SW480 (cell line): Measurements from ENCODE around the gene DEDD.

Source experiments
- DNase-seq: peaks from one replicate; pipeline ENCODE4 v3.0.0-alpha.2; 2016; ENCODE audit warnings: low spot score

The DEDD gene, protein sequence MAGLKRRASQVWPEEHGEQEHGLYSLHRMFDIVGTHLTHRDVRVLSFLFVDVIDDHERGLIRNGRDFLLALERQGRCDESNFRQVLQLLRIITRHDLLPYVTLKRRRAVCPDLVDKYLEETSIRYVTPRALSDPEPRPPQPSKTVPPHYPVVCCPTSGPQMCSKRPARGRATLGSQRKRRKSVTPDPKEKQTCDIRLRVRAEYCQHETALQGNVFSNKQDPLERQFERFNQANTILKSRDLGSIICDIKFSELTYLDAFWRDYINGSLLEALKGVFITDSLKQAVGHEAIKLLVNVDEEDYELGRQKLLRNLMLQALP

DNA sequence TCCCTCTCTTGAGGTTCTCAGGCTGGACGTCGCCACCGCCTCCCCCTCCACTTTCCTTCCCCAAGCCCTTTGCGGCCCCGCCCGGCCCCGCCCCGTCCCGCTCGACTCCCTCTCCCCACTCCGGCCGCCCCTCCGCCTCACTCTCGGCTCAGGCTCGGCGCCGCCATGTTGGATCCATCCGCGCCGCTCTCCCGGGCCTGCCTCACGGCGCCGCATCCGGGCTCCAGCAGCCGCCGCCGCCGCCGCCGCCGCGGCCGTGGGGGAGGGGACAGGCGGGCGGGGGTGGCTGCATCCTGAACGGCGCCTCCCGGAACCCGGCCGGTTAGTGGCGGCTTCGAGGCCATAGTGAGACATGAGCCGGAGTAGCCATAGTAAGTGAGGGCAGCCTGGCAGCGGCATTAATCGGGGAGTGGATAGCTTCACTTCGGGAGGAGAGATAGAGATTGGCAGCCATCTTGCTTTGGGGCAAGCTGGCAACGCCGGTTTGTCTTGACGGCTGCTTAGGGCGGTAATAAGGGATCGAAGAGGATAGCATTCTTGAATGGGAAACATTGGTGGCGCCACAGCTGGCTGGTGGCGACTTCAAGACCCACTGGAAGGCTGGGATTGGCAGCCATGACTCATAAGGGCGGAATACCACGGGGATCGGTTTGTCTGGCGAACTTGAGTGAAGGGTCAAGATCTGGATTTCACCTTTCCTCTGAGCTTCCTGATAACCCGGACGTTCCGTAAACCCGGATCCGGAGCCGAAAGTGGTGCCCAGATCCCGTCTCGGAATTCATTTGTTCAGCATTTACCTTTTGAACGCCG, at the start of gene DEDD:
Gene DEDD, minus strand, starts transcription at position 258 of the 810 bp plus-strand sequence. CDS start 8,205 bp downstream, outside the sequence.
- DNase-seq, result peak; percentile 98

DNA sequence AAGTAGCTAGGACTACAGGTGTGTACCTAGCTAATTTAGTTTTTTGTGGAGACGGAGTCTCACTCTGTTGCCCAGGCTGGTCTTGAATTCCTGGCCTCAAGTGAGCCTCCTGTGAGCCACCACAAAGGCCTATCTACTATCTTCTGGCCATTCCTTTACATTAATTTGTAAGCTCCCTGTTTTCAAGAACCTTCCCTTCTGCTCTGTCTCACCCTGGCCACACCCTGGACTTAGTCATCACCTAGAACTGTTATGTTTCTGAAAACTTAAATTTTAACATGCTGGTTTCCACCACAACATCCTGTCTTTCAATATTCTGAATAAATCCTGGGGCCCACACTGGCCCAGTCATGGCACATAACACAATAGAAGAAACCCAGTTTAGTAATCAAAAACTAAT, 49.7 kb upstream of the DEDD start:
- peak; percentile 40 for DNase-seq

DNA sequence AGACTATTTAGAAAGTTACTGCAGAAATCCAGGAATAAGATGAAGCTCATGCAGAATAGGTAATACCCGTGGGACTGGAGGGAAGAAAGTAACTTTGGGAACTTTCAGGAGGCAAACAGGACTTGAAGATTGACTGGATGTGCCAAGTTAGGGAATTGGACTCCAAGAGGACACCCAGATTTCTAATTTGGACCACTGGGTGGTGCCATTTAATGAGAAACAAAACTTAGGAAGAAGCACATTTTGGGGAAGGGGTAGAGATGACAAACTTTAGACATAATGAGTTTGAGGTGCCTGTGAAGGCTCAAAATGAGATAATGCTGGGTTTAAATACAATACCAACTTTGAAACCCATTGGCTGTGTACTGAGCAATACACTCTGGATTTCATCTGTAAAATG, 48.2 kb upstream of the DEDD start:
- no peak for DNase-seq

DNA sequence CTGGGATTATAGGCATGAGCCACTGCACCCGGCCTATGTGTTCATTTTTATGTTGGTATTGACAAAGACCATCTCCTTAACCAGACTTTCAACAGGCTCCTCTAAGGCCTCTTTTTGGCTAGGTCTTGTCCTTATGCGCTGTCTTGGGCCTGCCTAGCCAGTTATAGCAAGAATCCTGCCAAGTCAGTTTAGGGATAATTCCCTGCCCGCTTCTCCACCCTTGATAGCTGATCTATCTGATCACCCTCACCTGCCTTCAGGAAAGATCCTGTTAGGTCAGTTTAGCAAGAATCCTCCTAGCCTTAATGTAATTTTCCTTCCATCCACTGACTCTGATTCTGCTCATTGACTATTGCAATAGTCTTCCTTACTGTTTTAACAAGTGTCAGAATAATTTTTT, 47.2 kb upstream of the DEDD start:
- no peak for DNase-seq

DNA sequence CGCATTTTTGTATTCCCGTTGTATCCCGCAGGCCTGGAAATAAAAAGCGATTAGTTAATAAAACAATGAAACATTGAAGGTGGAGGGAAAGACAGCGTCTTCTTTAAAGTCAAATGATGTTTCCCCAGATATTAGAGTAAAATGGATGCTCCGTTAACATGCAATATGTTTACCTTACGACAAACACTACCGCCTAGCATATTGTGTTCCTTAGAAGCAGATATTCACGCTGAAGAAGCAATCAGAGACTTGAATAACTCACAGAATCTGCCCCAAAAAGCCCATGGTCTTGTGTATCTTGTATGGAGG, 45.4 kb upstream of the DEDD start:
- no peak for DNase-seq

DNA sequence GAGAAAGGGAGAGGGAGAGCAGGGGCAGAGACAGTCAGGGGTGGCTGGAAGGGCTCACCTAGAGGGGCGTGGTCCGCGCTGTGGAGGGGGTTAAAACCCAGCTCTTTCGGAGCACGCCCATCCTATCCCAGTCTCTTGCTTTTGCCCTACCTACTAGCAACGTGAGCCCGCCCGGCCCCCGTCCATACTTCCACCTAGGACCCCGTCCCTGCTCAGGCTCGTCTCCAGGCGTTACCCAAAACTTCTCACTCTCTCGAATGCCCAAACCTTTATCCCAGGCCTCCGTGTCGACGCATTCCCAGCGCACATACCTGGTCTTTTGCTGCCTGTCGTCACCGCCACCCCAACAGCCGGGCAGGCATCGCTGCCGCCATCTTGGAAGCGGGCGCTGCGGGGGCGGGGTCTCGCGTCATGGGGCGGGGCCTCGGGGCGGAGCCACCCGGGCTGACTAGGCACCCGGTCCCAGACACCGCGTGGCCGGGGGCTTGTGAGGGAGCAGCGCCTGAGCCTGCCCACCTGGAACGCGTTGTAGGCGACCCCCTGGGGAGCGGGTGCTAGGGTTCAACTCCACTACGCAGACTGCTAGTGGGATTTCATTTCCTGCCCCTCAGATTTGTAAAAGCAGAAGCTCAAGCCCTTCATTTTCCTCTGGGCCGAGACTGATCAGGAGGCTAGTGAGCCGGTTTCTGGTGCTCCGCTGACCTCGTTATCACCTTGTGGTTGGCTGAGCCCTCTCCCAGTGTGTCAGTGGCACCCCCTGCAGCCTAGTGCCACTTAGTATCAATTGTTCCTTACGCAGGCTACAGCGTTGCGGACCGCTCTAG, 44.9 kb upstream of the DEDD start, which contains the start of gene B4GALT3:
Gene B4GALT3, minus strand, starts transcription at position 396 of the 824 bp plus-strand sequence. CDS start 1,447 bp downstream, outside the sequence.
- peak; percentile 92 for DNase-seq

DNA sequence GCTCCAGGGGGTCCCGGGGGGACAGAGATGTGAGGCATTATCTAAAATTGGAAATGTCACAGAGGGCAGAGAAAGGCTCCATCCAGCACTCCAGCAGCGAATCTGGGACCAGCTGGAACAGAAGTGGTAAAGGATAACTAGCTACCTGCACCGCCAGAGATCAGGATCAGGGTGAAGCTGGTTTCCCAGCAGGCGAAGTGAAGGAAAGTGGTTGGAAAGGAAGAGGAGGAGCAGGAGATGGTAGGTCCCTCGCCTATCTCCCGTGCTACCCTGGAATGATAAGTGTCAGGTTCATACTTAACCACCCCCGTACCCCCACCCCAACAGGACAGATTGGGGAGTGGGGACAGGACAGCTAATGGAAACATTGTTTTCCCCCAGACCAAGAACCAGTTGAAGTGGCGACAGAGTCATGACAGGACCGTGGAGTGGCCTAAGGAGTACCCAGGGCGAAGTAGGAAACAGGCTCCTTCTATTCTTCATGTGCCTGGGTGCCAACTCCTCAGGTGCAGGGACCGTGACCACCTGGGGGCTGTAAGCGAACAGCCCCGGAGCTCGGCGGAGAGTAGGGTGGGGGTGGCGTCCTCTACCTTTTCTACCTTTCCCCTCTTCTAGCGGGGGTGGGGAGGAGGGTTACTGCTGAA, 44.1 kb upstream of the DEDD start:
- no peak for DNase-seq

DNA sequence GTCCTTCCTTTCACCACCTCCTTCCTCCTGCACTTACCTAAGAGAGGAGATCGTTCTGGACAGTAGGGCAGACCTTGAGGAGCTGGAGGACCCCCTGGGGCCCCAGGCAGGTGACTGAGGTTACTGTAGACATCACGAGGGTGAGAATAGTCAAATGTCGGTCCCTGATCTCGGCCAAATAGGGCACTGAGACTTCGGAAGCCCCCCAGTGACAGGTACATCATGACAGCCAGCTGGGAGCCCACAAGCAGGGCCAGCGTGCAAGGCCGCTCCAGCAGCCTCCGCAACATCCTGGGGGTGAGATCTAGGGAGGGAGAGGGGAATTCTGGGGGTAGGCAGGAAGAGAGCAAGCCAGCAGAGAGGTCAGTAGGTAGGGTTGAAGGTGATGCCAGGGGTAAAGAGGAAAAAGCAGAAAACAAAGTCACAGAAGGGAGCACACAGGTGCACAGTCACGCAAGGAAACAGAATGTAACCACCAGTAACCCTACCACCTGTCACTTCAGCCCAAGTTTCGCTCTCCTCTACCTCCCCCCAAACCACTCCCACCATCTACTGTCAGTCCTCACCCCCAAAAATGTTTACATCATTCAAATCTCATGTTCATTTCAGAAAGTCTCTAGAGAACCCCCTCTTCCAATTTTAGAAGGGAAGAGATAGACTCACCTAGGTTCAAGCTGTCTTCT, 43.4 kb upstream of the DEDD start:
- no peak for DNase-seq

DNA sequence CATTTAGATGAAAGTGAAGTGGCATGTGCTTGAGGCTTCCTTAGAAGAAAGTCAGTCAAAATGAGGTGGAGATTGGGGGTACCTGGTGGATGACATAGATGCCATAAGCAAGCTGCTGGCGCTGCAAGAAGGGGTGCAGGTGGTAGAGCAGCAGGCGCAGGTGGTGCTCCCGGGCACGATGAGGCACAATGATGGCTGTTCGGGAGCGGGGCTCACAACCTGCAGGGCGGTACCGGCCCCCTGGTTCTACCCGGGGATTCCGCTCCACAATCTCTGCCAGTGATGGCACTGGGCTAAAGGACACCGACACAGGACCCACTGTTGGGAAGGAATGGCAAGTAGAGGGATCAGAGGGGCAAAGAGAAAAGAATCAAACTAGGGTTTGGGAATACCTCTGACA, 42.4 kb upstream of the DEDD start:
- DNase-seq, result no peak

DNA sequence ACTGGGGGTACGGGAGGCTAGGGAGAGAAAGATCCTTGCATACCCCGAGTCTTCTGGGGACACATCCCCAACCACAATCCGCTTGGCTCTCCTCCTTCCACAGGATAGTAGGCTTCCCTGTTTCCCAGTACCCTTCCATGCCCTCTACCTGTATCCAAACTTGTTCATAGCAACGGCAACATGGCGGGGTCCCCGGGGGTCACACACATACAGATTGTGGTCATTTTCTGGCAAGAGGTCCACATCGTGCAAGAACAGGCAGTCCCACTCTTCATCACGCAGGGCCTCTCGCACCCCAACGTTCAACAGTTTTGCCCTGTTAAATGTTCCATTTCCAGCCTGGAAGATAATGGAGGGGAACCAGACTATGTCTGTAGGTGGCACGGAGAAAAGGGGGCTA, 41.2 kb upstream of the DEDD start:
- no peak for DNase-seq

DNA sequence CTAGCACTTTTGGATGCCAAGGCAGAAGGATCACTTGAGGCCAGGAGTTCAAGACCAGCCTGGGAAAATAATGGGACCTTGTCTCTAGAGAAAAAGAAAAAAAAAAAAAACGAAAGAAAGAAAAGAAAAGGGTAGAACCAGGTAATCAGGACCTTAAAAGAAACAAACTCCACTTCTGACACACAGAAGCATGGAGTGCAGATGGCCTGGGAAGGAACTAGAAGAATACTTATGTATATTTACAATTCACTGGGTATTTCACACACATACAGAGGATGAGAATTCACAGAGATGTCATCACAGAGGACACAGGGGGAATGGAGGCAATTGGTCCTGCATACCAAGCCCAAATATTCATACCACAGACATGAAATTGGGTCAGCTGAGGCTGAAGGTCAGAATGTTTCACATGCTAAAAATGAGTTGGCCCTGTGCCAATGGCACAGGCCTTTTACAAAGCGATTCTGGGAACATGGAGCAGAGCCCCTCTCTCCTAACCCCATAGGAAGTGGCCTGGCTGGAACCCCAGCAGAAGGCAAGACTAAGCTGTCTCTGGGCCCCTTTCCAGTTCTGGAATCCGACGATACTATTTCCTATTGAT, 40.4 kb upstream of the DEDD start:
- no peak for DNase-seq

DNA sequence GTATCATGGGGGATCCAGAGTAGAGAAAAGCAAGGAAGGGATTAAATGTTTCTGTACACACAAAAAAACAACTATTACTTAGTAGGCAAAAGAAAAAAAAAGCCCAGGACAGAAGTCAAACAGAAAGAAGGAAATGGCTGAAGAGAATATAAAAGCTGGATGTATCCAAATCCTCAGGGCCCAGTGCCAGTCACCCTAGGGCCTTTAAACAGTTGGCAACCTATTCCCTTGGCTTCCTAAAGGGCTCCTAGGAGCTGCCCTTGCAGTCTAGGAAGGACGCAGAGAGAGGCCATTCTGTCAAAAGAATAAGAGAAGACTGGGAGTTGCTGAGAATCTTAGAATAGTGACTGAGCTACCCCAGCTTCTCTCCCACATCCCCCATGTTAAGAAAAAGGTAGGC, 39.9 kb upstream of the DEDD start:
- no peak for DNase-seq

DNA sequence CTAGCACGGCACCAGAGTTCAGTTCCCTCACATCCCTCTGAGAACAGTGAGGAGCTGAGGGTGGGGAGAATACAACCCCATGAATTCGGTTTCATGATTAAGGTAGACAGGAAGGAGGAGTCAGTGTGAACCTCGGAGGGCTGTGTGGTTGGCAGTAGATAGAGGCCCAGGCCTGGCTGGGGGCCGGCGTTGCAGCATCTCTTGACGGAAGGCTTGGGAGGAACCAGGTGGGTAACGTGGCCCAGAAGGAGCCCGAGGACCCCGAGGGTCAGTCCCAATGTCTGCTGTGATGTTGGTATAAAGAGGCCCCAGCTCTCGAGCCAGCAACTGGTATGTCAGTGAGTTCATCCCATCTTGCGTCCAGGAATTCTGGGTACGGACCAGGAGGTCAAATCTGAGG, 39.2 kb upstream of the DEDD start:
- DNase-seq, result no peak

DNA sequence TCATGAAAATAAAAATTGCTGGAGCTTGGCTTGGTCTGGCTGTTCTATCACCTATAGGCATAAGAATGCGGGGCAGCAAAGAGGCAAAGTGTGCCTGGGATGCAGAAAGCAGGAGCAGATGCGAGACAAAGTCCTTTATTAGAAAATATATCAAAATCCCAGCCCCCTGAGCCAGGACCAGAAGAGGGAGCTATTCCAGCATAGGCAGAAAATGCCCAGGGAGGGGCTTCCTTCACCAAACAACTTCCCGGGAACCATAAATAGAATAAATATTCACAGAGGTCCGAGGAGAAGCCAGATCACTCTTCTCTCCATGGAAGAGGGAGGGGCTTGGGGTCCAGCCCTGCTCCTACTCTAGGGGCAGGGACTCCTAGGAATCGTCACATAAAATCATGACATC, 38.7 kb upstream of the DEDD start:
- DNase-seq, result no peak

DNA sequence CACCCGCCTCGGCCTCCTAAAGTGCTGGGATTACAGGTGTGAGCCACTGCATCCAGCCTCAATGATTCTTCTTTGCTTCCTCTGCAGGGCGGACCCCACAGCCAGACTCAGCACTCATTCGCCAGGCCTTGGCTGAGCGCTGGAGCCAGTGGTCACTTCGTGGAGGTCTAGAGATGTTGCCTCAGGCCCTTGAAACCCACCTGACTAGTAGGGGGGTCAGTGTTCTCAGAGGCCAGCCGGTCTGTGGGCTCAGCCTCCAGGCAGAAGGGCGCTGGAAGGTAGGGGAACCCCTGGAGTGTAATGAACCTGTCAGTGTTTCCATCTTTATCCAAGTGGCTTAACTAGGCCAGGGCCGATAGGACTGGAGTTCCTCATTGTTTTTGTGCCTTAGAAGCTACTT, 36.4 kb upstream of the DEDD start:
- no peak for DNase-seq

DNA sequence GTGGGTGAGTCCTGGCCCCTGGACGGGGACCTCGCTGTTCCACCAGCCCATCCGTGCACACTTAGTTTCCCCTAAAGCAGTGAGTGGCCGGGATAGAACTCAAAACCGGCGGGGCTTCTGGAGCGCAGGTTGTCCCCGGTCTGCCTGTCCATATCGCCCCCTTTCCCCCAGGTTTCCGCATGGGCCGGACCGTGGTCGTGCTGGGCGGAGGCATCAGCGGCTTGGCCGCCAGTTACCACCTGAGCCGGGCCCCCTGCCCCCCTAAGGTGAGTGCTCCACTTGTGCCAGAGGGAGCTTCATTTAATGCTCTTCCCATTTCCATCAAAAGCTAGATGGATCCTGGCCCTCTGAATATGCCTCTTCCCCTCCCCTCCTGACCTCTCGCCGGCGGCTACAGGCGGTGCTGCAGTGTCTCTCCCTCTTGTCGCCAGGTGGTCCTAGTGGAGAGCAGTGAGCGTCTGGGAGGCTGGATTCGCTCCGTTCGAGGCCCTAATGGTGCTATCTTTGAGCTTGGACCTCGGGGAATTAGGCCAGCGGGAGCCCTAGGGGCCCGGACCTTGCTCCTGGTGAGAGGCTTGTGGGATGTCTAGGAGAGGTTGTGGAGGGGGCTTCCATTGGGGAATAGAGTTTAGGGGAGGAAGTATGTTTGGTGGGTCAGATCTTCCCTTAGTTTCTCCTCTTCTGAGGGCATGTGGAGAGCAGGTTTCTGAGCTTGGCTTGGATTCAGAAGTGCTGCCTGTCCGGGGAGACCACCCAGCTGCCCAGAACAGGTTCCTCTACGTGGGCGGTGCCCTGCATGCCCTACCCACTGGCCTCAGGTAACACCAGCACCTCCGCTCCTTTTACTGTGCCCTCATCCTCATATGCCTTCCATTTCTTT, 34.4 kb upstream of the DEDD start:
- DNase-seq, result peak; percentile 48

DNA sequence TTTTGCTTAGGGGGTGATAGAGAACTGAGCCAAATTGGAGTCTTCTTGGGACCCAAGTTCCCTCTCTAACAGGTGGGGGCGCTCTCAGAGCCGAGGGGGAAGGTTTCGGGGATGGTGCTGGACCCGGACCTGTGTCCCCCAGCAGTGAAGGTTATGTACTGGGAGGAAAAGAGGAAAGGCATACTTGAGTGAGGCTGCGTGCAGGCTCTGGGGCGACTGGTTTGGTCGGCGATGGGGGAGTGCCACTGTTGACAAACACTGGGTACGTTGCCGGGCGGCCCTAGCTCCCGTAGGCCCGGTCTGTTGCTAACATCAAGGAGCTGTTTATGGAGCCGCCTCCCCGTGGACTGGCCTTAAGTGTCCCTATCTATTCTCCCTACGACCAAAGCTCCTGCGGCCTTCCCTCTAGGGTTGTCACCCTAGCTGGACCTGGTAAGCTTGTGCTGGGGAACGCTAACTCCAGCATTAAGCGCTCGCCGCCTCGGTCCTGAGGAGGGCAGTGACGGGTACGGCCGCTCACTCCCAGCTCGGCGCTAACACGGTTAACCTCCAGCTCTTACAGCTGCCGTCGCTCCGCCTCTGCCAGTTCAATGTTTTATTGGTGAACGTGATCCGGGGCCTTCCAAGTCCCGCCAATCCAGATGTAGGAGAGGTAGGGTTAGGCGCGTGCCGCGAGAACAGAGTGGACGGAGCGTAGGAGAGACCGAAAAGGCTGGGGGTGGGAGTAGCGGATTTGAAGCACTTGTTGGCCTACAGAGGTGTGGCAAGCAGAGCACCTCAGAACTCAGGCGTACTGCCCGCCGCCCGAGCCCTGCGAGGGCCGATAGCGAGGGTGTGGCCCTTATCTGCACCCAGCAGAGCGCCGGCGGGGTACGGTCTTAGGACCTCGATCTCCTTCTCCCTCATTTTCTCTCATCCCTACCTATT, 33.5 kb upstream of the DEDD start, which contains the start of gene PPOX:
Gene PPOX, plus strand, starts transcription at position 685 of the 927 bp plus-strand sequence. CDS start 422 bp downstream, outside the sequence.
- peak; percentile 98 for DNase-seq

DNA sequence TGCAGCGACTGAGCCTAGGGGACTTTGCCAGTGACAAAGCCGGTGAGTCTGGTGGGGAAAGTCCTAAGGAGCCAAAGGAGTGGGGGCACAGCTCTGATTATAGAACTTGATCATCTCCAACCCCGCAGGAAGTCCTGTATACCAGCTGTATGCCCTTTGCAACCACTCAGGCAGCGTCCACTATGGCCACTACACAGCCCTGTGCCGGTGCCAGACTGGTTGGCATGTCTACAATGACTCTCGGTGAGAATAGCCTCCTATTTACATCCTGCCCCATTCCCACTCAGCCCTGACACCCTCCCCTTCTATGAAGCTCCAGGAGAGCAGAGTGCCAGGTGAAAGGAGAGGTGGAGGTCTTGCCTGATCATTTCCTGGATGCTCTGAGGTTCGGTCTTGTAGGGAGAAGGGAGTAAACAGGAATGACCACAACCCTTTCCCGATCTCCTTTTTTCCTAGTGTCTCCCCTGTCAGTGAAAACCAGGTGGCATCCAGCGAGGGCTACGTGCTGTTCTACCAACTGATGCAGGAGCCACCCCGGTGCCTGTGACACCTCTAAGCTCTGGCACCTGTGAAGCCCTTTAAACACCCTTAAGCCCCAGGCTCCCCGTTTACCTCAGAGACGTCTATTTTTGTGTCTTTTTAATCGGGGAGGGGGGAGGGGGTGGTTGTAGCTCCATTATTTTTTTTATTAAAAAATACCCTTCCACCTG, 32.6 kb upstream of the DEDD start:
- no peak for DNase-seq
